Stimulated activated CD4-positive, alpha-beta T cell treated with anti-CD3 and anti-CD28 coated beads, TNF-alpha, amount 100 ng/mL, for 4 hours (primary cell): Measurements from ENCODE around the gene OVOL2.

Source experiments
- DNase-seq, 3 experiments: peaks; one replicate each; pipeline ENCODE4 v3.0.0-alpha.2; 2020; ENCODE audit warnings: low read depth in 3 of 3

The OVOL2 gene

DNA sequence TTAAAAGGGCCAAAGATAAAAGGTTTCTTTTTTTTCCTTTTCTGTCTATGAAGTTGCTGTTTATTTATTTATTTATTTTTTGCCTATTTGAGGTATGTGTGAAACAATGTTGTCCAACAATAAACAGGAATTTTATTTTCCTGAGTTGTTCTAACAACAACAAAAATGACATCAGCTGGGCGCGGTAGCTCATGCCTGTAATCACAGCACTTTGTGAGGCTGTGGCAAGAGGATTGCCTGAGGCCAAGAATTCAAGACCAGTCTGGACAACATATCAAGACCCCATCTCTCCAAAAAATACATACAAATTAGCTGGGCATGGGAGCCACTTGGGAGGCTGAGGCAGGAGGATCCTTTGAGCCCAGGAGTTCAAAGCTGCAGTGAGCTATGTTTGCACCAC is 44.8 kb downstream of the OVOL2 start:
- DNase-seq = no peak

DNA sequence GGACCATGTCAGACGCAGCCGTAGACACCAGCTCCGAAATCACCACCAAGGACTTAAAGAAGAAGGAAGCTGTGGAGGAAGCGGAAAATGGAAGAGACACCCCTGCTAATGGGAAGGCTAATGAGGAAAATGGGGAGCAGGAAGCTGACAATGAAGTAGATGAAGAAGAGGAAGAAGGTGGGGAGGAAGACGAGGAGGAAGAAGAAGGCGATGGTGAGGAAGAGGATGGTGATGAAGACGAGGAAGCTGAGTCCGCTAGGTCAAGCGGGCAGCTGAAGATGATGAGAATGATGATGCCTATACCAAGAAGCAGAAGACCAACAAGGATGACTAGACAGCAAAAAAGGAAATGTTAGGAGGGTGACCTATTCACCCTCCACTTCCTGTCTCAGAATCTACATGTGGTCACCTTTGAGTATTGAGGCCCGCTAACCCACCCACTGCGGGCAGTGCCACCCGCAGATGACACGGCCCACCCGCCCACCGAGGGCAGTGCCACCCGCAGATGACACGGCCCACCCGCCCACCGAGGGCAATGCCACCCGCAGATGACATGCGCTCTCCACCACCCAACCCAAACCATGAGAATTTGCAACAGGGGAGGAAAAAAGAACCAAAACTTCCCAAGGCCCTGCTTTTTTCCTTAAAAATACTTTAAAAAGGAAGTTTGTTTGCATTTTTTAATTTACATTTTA is 45.6 kb downstream of the OVOL2 start:
- DNase-seq = no peak

DNA sequence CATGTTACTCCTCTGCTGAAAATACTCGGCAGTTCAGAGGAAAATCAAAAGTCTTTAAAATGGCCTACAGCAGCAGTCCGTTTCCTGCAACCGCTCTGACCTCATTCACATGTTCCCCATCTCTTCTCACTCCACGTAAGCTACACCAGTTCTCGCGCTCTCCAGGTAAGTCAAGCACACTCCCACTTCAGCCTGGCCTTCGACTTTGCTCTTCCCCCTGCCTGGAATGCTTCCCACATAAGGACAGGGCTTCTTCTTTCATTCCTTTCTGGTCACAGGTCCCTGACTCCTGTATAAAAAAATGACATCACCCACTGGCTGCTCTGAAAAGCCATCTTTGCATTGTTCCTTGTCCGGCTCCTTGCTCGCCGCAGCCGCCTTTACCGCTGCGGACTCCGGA is 46.2 kb downstream of the OVOL2 start:
- DNase-seq = no peak

DNA sequence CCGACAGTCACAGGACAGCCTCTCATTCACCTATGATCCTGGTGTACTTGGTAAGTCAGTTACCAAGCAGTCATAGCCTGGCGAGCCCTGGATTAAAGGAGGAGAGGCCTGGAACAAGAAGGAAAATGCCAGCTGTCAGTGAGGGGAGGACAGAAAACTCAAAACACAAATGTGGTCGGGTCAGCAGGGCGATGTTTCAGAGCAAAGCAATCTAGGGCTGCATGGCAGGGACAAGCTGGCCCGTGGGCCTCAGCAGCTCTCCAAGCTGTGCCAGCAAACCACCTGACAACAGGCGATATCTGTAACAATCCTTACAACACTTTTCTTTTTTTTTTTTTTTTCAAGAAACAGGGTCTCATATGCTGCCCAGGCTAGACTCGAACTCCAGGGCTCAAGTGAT is 48.6 kb downstream of the OVOL2 start:
- DNase-seq = no peak

DNA sequence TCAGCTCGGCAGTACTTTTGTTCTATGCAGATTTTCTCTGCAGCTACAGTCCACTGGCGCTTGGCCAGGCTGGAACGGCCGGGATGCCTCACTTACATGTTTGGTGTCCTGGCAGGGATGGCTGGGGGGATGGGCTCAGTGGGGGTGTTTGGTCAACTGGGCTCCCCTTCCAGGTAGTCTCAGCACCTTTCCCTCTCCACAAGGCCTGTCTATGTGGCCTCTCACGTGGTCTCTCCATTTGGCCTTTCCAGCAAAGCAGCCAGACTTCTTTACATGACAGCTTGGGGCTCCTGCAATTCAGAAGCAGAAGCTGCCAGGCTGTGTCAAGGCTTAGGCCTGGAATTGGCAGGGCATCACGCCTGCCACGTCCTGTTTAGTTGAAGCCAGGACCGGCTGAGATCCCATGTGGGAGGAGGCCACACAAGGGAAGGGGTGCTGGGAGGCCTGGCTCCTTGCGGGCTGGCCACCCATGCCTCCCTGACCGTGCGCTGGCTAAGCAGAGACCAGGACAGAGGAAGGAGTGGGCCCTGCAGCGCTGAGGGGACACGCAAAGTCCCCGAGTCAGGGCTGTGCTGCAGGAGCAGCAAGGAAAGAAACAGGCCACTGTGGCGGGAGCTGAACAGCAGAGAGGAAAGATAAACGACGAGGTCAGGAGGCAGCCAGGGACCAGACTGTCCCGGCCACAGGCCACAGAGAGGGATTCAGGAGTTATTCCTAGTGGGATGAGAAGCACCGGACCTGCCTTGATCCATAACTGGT is 50.0 kb downstream of the OVOL2 start:
- DNase-seq = no peak

DNA sequence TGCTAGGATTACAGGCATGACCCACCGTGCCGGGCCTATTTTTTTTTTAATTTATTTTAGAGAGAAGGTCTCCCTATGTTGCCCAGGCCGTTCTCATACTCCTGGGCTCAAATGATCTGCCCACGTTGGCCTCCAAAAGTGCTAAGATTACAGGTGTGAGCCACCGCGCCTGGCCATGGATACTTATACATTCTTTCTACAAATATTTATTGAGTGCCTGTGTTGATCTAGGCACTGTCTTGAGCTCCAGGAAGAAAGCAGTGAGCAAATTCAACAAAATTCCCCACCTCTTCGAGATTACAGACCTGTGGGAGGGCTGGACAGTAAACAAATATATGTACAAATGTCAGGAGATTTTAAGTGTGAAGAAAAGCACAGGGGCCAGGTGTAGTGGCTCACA is 51.0 kb downstream of the OVOL2 start:
- no peak for DNase-seq

DNA sequence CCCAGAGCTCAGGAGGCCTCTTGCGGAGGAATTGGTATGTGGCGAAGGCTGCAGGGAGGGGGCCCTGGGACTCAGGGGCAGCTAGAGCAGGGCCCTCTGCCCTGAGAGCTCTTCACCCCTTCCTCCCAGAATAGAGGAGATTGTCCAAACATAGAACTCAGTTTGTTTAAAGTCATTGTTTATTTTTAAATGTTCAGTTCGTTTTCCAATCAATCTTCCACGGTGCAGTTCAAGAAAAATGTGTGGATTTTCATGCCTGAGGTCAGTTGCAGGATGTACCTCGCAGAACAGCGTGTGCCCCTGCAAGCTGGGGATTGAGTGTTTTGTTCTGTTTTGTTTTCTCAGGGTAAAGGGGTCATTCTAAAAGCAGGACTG is 51.7 kb downstream of the OVOL2 start:
- no peak for DNase-seq

DNA sequence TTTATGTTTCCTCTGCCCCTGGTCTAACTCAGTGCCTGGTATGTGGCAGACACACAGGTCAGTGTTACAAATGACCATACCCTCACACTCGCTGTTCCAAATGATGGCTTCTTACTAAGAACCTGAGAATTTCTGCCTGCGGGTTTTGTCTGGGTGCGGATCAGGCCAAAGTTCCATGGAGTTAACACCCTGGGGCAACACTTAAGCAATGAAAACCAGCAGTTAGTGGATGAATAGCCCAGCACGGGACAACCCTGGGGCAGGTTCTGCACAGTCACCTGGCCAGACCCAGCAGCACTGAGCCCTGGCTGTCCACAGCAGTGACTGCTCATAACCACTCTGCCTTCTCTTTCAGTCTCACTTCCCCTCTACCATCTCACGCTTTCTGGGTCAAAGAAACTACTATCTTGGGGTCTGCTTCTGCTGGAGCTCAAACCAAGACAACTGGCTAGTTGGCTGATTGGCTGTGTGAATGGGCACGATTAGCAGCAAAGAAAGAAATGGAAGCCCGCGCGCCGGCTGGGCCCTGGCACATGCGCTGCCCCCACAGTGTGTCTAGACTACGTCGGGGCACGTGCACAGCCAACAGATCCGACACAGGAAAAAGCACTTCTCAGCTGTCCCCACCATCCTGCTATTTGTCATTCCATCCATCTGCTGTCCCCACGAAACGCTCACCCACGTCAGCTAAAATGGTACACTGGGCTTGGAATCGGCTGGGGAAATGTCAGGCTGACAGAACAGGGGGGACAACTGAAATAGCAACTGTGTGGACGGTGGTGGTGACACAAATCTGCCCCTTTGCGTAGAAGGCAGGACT is 52.3 kb downstream of the OVOL2 start:
- DNase-seq = no peak

DNA sequence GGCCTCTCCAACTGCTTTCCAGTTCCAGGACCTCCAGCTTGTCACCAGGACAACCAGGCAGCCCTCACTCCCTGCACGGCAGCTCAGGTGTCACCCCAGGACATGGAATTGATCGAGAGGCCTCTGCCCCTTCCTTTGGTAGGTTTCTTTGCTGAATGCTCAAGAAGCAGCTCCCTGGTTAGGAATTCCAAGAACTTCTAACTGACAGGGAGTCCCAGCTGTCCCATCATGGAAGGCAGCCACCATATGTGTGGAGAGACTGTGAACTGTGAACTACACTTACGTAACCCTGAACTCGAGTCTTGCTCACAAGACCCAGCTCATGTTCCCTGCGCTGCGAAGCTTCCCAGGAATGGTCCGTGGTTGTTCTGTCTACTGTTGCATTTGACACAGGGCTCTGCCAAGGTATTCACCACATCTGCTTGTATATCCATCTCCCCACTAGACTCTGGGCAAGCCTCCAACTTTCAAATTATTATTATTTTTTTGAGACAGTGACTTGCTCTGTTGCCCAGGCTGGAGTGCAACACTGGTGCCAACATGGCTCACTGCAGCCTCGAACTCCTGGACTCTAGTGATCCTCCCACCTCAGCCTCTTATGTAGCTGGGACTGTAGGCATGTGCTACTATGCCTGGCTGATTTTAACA is 53.2 kb downstream of the OVOL2 start:
- DNase-seq = no peak

DNA sequence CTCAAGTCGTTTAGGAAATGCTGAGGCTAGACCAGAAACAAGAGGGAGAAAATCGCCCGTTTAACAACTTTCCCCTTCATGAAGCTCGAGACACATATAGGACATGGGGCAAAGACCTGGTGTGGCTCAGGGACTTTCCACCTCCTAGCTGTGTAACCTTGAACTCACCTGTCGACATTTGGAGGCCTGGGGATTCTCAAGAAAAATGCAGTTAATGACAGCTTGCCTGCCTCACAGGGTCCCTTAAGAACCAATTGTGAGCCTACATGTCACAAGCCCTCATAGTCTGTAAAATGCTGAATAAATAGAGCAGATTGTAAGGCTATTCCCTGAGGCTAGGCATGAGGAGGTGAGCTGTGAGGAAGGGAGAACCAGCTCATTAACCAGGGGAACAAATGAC is 53.8 kb downstream of the OVOL2 start:
- DNase-seq = no peak

DNA sequence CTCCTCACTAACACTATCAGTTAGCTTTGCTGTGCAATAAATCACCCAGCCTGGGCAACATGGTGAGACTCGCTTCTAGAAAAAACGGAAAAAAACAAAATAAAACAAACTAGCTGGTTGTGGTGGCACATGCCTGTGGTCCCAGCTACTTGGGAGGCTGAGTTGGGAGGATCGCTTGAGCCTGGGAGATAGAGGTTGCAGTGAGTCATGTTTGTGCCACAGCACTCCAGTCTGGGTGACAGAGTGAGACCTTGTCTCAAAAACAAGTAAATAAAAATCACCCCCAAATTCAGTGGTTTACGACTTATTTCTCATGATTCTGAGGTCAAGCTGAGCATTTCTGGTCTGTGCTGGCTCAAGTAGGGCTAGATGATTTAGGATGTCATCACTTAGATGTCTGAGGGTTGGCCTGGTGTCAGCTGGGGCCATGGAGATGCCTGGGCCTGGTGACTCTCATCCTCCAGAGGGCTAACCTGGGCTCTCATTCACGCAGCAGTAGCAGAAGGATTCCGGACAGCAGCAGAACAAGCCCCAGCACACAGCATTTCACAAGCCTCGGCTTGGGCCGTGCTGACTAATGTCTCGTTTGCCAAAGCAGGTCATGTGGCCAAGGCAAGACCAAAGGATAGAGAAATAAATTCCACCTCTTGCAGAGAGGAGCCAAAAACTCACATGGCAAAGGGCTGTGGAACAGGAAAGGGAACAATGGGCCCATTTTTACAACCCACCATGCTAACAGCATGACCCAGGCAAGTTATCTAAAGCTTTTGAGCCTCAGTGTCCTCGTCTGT is 56.4 kb downstream of the OVOL2 start:
- DNase-seq = no peak

DNA sequence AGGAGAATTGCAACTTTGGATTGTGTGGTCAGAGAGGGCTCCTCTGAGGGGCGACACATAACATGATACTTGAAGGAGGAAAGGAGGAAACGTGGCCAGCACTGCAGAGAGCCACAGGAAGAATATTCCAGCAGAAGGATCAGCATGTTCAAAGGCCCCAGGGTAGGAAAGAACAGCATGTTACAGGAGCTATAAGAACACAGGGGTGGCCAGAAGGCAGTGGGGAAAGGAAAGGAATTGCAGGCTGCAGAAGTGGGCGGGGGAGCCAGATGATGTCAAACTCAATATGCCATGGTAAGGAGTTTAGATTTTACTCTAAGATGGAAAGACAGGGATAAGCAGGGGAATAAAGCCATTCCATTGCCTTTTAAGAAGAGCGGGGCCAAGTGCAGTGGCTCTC is 58.1 kb downstream of the OVOL2 start:
- no peak for DNase-seq

DNA sequence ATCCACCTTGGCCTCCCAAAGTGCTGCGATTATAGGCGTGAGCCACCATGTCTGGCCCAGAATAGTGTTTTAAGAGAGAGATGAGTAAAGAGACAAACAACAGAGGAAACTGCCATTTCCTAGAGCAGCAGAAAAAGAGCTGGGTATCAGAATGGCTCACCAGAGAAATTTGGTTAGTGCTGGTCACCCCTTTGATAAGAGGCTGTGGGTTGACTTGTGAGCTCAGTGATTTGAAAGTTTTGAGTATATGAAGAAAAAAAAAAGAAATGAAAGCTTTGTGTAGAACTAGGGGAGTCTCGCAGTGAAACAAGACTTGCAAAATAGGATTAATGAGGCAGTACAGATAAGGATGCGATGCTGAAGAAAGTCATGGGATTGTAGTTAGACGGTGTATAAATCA is 59.3 kb downstream of the OVOL2 start:
- DNase-seq = no peak

DNA sequence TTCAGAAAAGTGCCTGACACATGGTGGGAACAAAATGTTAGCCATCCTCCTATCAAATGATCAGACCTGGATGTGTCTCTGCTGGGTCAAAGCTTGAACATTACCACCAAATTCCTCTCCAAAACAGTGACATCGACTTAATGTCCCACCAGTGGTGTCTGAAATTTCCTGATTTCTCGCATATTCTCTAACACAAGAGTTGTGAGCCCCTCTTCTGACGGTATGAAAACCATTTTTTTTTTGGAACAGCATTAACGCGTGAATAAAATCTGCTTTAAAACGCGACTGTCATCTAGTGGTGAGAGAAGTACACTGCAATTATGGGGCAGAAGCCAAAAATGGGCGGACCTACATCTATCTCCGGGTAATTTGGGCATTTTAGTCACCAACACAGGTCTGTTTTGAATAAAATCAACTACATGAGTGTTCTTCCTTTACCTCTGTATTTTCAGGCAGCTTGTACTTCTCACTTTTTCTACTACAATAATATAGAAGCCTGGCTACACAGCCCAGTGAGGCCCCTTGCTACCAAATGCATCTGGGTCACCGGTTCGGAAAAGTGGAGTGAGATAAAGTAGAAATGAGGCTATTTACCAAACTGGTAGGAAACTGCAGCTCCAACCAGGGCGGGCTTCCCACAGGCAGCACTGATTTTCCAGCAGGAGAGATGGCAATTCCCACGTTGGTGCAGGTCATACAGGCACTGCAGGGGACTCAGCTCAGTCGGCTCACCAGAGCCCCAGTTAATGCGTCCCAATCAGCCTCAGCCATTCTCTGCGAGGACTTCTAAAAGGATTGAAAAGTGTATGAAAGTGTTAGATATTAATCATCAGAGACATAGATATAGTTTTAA is 61.5 kb downstream of the OVOL2 start:
- peak in 1 of 3 experiments; percentile 7 for DNase-seq

DNA sequence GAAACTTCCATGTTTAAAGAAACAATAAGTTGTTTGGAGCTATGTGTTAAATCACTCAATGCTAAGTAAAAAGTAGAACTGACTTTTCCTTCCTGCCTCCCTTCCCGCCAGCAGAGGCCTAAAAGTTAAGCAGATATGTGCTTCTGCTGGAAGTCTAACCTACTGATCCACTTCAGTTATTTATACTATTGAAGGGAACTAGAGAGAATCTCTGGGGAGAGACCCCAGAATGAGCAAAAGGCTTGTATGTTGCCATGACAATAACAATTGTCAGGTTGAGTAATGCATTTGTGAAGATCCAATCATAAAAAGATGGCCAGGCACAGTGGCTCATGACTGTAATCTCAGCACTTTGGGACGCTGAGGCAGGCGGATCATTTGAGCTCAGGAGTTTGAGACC is 64.2 kb downstream of the OVOL2 start:
- no peak for DNase-seq

DNA sequence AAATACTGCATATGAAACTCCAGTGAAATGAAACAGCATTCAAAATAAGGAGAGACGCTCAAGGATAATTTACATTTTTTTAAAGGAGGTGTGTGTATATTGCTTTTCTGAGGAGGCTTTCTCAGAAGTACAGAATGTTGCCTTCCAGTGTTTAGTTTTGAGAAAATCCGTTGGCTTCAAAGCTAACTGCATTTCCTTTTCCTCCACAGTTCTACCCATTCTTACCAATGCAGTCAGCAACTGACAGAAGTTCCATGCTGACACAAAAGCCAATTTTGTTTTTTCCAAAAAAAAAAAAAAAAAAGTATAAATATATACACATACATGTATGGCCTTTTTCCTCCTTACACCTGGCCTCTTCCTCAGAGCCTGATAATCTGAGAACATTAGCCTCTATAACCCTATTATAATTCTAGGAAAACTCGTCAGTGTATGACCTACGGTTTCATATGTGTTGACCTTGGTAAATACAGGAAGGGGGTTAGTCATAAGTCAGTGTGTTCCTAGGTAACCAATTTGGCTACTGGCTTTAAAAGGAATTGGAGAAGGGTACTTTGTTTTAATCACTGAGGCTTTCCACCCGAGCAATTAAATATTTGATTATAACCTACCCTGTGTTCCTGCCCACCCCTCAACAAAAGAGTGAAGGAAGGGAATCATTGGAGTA is 64.7 kb downstream of the OVOL2 start:
- DNase-seq = no peak

DNA sequence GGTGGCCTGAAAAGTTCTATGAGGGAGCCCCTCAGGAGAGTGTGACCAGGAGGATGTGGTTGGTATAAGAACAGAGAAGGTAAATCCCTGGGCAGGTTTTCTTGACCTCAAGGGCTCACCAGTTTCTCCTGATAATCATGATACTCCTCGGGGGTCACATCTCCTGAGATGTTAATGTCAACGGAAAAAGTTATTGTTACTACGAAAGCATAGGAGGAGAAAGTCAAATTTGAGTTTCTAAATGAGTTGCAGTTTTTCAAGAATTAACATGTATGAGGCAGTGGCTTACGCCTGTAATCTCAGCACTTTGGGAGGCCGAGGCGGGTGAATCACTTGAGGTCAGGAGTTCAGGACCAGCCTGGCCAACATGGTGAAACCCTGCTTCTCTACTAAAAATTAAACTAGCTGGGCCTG is 65.5 kb downstream of the OVOL2 start:
- no peak for DNase-seq

DNA sequence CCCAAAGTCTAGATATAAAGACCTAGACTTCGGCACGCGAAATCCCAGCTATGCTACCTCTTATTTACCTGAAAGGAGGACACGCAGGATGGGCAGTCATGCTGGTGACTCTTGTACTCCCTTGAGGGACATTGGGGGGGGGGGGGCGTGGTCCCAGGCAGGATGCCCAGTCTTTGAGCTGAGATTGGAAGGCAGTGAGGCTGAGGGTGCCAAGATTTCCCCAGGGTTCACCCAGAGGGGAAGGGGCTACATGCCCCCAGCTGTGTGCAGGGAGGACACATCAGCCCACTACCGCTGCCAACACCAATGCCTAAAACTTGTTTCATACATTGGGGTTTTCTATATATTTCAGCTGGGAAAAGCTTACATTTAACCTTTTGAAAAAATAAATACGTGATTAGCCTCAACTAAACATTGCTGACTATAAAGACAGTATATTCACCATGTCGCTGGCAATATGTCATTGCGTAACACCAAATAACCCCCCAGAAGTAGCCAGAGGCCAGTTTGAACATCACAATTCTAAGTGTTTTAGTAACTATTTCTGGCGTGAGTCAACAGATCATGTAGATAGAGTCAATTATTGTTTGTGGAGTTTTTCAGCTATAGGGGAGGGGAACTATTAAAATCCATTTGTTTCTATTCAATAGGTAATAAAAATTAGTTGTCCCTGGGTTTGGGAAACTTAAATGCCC is 67.3 kb downstream of the OVOL2 start:
- no peak for DNase-seq

DNA sequence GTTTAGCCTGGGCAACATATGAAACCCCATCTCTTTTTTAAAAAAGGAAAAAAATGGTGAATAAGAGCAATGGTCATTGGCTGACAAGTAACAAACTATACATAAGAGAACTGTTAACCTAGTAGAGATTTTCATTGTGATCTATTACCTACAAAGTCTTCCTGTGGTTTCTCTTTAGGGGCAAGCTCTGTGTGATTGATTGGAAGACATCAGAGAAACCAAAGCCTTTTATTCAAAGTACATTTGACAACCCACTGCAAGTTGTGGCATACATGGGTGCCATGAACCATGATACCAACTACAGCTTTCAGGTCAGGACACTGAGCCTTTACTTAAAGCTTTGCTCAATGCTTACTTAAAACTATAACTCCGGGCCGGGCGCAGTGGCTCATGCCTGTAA is 69.7 kb downstream of the OVOL2 start:
- no peak for DNase-seq
